Osteoblast (primary cell): ENCODE results near the gene TRIM37. TPM values are rescaled to one million over a fixed set of nuclear protein-coding genes. Genes with fewer than 3 reads are reported as not detected.

Source experiments
- DNase-seq: peaks from one replicate; pipeline ENCODE4 v3.0.0; 2011; ENCODE audit warnings: low spot score, mixed read lengths; ENCODE audit not compliant: insufficient read length; ENCODE audit errors: missing footprints
- H2AFZ ChIP-seq: 2 replicates; pipeline ENCODE4 v1.6.0; 2011; ENCODE audit warnings: mild to moderate bottlenecking, low read length
- H3K27ac ChIP-seq: 2 replicates; pipeline ENCODE4 v1.5.1; 2011; ENCODE audit warnings: mild to moderate bottlenecking, low read depth, low read length, moderate library complexity
- H3K27me3 ChIP-seq: 2 replicates; pipeline ENCODE4 v1.6.0; 2012; ENCODE audit warnings: mild to moderate bottlenecking, control low read depth, inconsistent platforms, low read length, moderate library complexity; ENCODE audit not compliant: insufficient read depth
- H3K36me3 ChIP-seq: 2 replicates; pipeline ENCODE4 v1.5.1; 2011; ENCODE audit warnings: mild to moderate bottlenecking, low read length, control low read depth, moderate library complexity; ENCODE audit not compliant: insufficient read depth
- H3K4me1 ChIP-seq: 2 replicates; pipeline ENCODE4 v1.5.1; 2011; ENCODE audit warnings: mild to moderate bottlenecking, low read length, control low read depth, moderate library complexity; ENCODE audit not compliant: insufficient read depth
- H3K4me2 ChIP-seq: 2 replicates; pipeline ENCODE4 v1.6.0; 2011; ENCODE audit warnings: mild to moderate bottlenecking, low read length; ENCODE audit not compliant: insufficient read depth
- H3K4me3 ChIP-seq: fragments of 200-600 bp; sonication (generic); 3 replicates; pipeline ENCODE4 v1.5.1; 2012; ENCODE audit warnings: mild to moderate bottlenecking, low read length, inconsistent platforms; ENCODE audit not compliant: insufficient read depth
- H3K79me2 ChIP-seq: 2 replicates; pipeline ENCODE4 v1.6.0; 2012; ENCODE audit warnings: mild to moderate bottlenecking, low read length, control low read depth, inconsistent platforms; ENCODE audit not compliant: insufficient read depth
- H3K9me3 ChIP-seq: 2 replicates; pipeline ENCODE4 v1.5.1; 2011; ENCODE audit warnings: low read depth, low read length, control low read depth
- H4K20me1 ChIP-seq: 2 replicates; pipeline ENCODE4 v1.6.0; 2012; ENCODE audit warnings: mild to moderate bottlenecking, low read length, control low read depth; ENCODE audit not compliant: insufficient read depth
- total RNA-seq: library from RNA; depleted of rRNA; stranded (reverse); fragments of >200 nt; gene quantifications from 2 replicates; pipeline ENCODE4 v1.2.3, GENCODE V29; 2012
- TF ChIP-seq, protein P1 (sequence below): IDR thresholded peaks from 2 replicates; pipeline ENCODE4 v1.5.1; 2011; ENCODE audit warnings: mild to moderate bottlenecking, low read depth, low read length, moderate library complexity; ENCODE audit errors: extremely low read depth

TRIM37 gene
- total RNA-seq, 1 donor = 40.5 TPM

- Histone ChIP-seq H3K36me3 (peaks cover 10% of the 10 kb centered on the region), H3K9me3 (no peaks in the 10 kb centered on the region), H3K79me2 (no peaks in the 10 kb centered on the region), H4K20me1 (peaks cover 2% of the 10 kb centered on the region), H3K27ac (no peak overlapping the region), H3K27me3 (no peaks in the 10 kb centered on the region), H3K4me2 (no peak overlapping the region), H3K4me3 (no peak overlapping the region), H3K4me1 (no peaks in the 10 kb centered on the region), H2AFZ (no peak overlapping the region)
- TF ChIP-seq, protein P1, sequence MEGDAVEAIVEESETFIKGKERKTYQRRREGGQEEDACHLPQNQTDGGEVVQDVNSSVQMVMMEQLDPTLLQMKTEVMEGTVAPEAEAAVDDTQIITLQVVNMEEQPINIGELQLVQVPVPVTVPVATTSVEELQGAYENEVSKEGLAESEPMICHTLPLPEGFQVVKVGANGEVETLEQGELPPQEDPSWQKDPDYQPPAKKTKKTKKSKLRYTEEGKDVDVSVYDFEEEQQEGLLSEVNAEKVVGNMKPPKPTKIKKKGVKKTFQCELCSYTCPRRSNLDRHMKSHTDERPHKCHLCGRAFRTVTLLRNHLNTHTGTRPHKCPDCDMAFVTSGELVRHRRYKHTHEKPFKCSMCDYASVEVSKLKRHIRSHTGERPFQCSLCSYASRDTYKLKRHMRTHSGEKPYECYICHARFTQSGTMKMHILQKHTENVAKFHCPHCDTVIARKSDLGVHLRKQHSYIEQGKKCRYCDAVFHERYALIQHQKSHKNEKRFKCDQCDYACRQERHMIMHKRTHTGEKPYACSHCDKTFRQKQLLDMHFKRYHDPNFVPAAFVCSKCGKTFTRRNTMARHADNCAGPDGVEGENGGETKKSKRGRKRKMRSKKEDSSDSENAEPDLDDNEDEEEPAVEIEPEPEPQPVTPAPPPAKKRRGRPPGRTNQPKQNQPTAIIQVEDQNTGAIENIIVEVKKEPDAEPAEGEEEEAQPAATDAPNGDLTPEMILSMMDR = no peak
- no peak for DNase-seq
Measured at GRCh38 chr17:59008737-59009136, 97.9 kb downstream of the TRIM37 start.

DNA sequence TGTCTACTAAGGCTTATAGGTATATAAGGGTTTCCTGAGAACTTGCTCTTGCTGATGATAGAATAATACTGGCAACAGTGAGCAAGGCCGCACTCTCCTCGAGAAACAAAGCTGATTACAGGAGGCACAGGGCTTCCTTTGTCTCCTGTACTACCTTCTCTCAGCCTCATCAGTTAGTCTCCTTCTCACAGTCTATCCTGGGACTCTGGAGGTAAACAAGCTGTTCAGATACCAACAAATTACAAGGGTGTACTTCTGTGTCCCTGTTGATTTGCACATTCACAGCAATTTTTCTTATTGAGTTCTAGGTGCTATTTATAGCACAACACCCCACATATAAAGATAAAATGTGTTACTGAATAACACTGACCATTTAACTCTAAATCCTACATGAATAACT, 98.7 kb downstream of the TRIM37 start:
- Histone ChIP-seq H3K9me3 (no peaks in the 10 kb centered on the region), H3K36me3 (peaks cover 10% of the 10 kb centered on the region), H3K79me2 (no peaks in the 10 kb centered on the region), H3K4me2 (no peak overlapping the region), H2AFZ (no peak overlapping the region), H3K4me1 (peaks cover 3% of the 10 kb centered on the region), H3K27ac (no peak overlapping the region), H3K4me3 (no peak overlapping the region), H4K20me1 (peaks cover 2% of the 10 kb centered on the region), H3K27me3 (no peaks in the 10 kb centered on the region)
- no peak for DNase-seq
- TF ChIP-seq, protein P1 = no peak

DNA sequence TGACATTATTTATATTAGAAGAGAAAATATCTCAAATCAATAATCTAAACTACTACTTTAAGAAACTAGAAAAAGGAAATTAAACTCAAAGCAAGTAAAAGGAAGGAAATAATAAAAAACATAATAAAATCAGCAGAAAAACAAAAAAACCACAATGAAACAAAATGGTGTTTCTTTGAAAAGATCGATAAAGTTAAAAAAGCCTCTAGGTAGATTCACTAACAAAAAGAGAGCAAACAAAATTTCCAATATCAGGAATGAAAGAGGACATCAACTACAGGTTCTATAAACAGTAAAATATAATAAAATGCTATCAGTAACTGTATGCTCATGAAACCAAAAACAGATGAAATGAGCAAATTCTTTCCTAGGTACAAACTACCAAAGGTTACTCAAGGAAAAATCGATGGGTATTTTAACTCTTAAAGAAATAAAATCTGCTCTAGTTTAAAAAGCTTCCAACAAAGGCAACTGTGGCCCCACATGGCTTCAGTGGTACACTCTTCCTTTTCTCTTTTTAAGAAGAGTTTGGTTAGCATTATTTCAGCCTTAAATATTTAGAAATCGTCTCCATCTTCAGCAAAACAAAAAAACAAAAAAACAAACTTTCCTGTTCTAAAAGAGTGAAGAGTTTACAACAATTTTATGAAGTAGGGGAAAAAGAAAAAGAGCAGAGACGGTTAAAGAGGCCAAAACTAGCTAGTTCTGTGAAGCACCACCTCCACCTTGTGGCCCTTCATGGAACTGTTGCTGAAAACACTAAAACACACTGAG, 102.2 kb downstream of the TRIM37 start:
- no peaks in the 10 kb centered on the region for H3K27me3 ChIP-seq
- H3K9me3 ChIP-seq = no peaks in the 10 kb centered on the region
- H2AFZ ChIP-seq = no peak overlapping the region
- no peak overlapping the region for H3K27ac ChIP-seq
- peak; percentile 49 for DNase-seq
- no peak overlapping the region for H3K4me2 ChIP-seq
- H3K4me3 ChIP-seq = no peak overlapping the region
- peaks cover 2% of the 10 kb centered on the region for H4K20me1 ChIP-seq
- no peaks in the 10 kb centered on the region for H3K79me2 ChIP-seq
- TF ChIP-seq, protein P1 = peak; percentile 94
- H3K4me1 ChIP-seq = peaks cover 16% of the 10 kb centered on the region
- H3K36me3 ChIP-seq = peaks cover 5% of the 10 kb centered on the region

DNA sequence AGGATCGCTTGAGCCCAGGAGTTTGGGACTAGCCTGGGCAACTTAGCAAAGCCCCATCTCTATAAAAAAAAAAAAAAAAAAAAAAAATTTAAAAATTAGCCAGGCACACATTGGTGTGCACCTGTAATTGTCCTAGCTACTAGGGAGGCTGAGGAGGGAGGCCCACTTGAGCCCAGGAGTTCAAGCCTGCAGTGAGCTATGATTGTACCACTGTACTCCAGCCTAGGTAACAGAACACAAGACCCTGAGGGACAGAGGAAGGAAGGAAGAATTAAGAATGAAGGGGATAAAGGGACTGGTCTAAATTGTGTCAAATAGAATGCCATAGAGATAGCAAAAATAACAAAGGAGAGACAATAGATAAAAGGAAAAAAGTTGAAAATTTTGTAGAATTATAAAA, 102.8 kb downstream of the TRIM37 start:
- TF ChIP-seq, protein P1 = no peak
- Histone ChIP-seq H2AFZ (no peak overlapping the region), H3K79me2 (no peaks in the 10 kb centered on the region), H3K4me1 (peaks cover 16% of the 10 kb centered on the region), H4K20me1 (peaks cover 2% of the 10 kb centered on the region), H3K27me3 (no peaks in the 10 kb centered on the region), H3K4me3 (no peak overlapping the region), H3K27ac (no peak overlapping the region), H3K9me3 (no peaks in the 10 kb centered on the region), H3K36me3 (peaks cover 10% of the 10 kb centered on the region), H3K4me2 (no peak overlapping the region)
- no peak for DNase-seq
